Transverse colon (tissue), 4 donors: ENCODE measurements around the gene TPRG1L.

Experiments used
- POLR2A ChIP-seq: fragments of 450-650 bp; IDR thresholded peaks from one replicate; pipeline ENCODE4 v1.6.1; 2016; ENCODE audit warnings: antibody characterized with exemption, mild to moderate bottlenecking, moderate library complexity
- POLR2AphosphoS5 ChIP-seq, 3 donors: sonication (generic); formaldehyde crosslinking; IDR thresholded peaks; one replicate each; pipeline ENCODE4 v1.6.1; 2016; ENCODE audit warnings: antibody characterized with exemption in 3 of 3
- TF ChIP-seq, protein P1 (sequence below), 5 experiments: fragments of 200-600 bp in 3 of 5; fragments of 450-650 bp in 2 of 5; sonication (generic) in 3 of 5; IDR thresholded peaks; 1 replicate in 2 of 5; 2 replicates in 3 of 5; pipeline ENCODE4 v1.5.1; 2016 to 2017; ENCODE audit warnings: antibody characterized with exemption in 5 of 5, inconsistent platforms in 3 of 5, mild to moderate bottlenecking in 2 of 5, moderate library complexity in 1 of 5

DNA sequence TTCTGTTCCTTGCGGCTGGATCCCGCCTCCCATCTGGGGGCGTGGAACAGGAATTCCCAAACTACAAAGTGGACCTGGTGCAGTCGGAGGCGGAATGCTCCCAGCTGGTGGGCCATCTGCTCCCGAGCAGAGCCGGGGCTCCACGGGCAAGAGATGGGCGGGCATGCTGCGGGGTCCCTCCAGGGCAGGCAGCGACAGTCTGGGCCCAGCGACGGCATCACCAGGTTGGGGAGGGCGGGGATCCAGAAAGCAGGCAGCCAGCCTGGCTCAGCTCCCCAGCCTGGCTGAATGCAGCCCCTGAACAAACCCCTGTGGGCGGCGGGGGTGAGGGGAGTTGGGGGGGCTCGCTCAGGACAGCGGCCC lies 17.1 kb upstream of the TPRG1L start:
- TF ChIP-seq POLR2A = no peak
- TF ChIP-seq, protein P1, sequence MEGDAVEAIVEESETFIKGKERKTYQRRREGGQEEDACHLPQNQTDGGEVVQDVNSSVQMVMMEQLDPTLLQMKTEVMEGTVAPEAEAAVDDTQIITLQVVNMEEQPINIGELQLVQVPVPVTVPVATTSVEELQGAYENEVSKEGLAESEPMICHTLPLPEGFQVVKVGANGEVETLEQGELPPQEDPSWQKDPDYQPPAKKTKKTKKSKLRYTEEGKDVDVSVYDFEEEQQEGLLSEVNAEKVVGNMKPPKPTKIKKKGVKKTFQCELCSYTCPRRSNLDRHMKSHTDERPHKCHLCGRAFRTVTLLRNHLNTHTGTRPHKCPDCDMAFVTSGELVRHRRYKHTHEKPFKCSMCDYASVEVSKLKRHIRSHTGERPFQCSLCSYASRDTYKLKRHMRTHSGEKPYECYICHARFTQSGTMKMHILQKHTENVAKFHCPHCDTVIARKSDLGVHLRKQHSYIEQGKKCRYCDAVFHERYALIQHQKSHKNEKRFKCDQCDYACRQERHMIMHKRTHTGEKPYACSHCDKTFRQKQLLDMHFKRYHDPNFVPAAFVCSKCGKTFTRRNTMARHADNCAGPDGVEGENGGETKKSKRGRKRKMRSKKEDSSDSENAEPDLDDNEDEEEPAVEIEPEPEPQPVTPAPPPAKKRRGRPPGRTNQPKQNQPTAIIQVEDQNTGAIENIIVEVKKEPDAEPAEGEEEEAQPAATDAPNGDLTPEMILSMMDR (IDR thresholded peaks at IDR 0.05) = no peak
- no peak for TF ChIP-seq POLR2AphosphoS5 (IDR thresholded peaks at IDR 0.05)
